H1 (cell line): ENCODE data around the gene MACROD2.

ENCODE experiments used
- CBX5 ChIP-seq: fragments of 300-800, 300-1000 bp; sonication (generic); IDR thresholded peaks from 2 replicates; pipeline ENCODE4 v1.7.1; 2016; ENCODE audit warnings: antibody characterized with exemption, low read length, low read depth
- CEBPB ChIP-seq: IDR thresholded peaks from 2 replicates; pipeline ENCODE4 v1.6.1; 2012; ENCODE audit warnings: low read depth, low read length
- CHD2 ChIP-seq: IDR thresholded peaks from 2 replicates; pipeline ENCODE4 v1.6.1; 2012; ENCODE audit warnings: low read length, improper control_type of control experiment
- EZH2 ChIP-seq: fragments of 200-600 bp; sonication (generic); IDR thresholded peaks from 2 replicates; pipeline ENCODE4 v1.7.1; 2012; ENCODE audit warnings: low read depth, mild to moderate bottlenecking, moderate library complexity, low read length, inconsistent platforms; ENCODE audit not compliant: severe bottlenecking
- HDAC2 ChIP-seq, 2 experiments: fragments of 300-600 bp in 1 of 2; sonication (generic) in 1 of 2; IDR thresholded peaks; 2 replicates each; pipeline ENCODE4 v1.6.1; 2011 to 2012; ENCODE audit warnings: low read depth in 2 of 2, low read length in 2 of 2, mild to moderate bottlenecking in 2 of 2, moderate library complexity in 2 of 2, borderline replicate concordance in 1 of 2, inconsistent platforms in 1 of 2
- MAFK ChIP-seq: IDR thresholded peaks from 2 replicates; pipeline ENCODE4 v1.6.1; 2012; ENCODE audit warnings: low read depth, mild to moderate bottlenecking, improper control_type of control experiment, low read length
- SUZ12 ChIP-seq: fragments of 200-600 bp; sonication (generic); IDR thresholded peaks from 2 replicates; pipeline ENCODE4 v1.6.1; 2012; ENCODE audit warnings: mild to moderate bottlenecking, inconsistent platforms, low read length, moderate library complexity, mixed read lengths
- YY1 ChIP-seq: IDR thresholded peaks from 2 replicates; pipeline ENCODE4 v1.6.1; 2011; ENCODE audit warnings: low read depth, mild to moderate bottlenecking, low read length
- ZNF274 ChIP-seq: IDR thresholded peaks from 2 replicates; pipeline ENCODE4 v1.7.0; 2012; ENCODE audit warnings: low read length, borderline replicate concordance; ENCODE audit errors: extremely low read depth
- TF ChIP-seq, protein P1 (sequence below), 3 experiments: IDR thresholded peaks; 1 replicate in 2 of 3; 2 replicates in 1 of 3; pipeline versions ENCODE4 v1.5.1 to v1.6.1; 2011; ENCODE audit warnings: low read length in 3 of 3, mild to moderate bottlenecking in 3 of 3, inconsistent platforms in 2 of 3, low read depth in 1 of 3, moderate library complexity in 1 of 3; ENCODE audit not compliant: insufficient read depth in 1 of 3; ENCODE audit errors: control extremely low read depth in 1 of 3
- TF ChIP-seq, protein P2 (sequence below): IDR thresholded peaks from 2 replicates; pipeline ENCODE4 v1.6.1; 2011; ENCODE audit warnings: low read length, improper control_type of control experiment

DNA sequence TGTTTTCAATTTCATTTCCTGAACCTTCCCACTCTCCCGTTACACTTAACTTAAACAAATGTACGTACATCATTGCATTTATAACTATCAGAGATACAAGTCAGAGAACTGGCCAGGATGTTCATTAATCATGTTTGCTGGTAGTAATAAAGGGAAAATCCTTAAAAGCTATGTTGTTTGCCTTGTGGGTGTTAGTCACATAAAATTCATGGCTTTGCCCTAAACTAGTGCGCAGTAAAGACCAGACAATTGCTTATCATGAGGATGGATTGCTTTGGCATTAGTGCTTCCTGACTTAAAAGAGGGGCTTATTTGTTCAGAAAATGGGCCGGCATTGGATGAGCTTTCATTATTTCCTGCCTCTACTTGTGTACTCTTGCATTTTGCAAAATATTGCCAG, 1379.4 kb downstream of the MACROD2 start:
- TF ChIP-seq, protein P1, sequence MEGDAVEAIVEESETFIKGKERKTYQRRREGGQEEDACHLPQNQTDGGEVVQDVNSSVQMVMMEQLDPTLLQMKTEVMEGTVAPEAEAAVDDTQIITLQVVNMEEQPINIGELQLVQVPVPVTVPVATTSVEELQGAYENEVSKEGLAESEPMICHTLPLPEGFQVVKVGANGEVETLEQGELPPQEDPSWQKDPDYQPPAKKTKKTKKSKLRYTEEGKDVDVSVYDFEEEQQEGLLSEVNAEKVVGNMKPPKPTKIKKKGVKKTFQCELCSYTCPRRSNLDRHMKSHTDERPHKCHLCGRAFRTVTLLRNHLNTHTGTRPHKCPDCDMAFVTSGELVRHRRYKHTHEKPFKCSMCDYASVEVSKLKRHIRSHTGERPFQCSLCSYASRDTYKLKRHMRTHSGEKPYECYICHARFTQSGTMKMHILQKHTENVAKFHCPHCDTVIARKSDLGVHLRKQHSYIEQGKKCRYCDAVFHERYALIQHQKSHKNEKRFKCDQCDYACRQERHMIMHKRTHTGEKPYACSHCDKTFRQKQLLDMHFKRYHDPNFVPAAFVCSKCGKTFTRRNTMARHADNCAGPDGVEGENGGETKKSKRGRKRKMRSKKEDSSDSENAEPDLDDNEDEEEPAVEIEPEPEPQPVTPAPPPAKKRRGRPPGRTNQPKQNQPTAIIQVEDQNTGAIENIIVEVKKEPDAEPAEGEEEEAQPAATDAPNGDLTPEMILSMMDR (IDR thresholded peaks at IDR 0.05; ENCODE audit: control extremely low read depth in 1 of 3, insufficient read depth in 1 of 3, low read depth in 1 of 3, low read length in 3 of 3) = no peak
- TF ChIP-seq YY1 (no peak), ZNF274 (no peak), HDAC2 (IDR thresholded peaks at IDR 0.05; ENCODE audit: borderline replicate concordance in 1 of 2, low read depth in 2 of 2, low read length in 2 of 2) (no peak), MAFK (no peak), CHD2 (no peak), SUZ12 (no peak), EZH2 (no peak), CBX5 (no peak), CEBPB (no peak)
- TF ChIP-seq, protein P2, sequence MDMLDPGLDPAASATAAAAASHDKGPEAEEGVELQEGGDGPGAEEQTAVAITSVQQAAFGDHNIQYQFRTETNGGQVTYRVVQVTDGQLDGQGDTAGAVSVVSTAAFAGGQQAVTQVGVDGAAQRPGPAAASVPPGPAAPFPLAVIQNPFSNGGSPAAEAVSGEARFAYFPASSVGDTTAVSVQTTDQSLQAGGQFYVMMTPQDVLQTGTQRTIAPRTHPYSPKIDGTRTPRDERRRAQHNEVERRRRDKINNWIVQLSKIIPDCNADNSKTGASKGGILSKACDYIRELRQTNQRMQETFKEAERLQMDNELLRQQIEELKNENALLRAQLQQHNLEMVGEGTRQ = no peak
